GM12865 (cell line): Measurements from ENCODE around the gene USH2A.
A peak's percentile ranks its signal among the peaks of the same experiment; 100 is the strongest.
"Not testable (repeated sequence)": the region's sequence is repeated elsewhere in the genome, so short reads cannot be mapped to it uniquely, and the experiment has no call there.

Source experiments
- DNase-seq: peaks from one replicate; pipeline ENCODE4 v3.0.0; 2010; ENCODE audit warnings: low read depth
- H3K4me3 ChIP-seq: 2 replicates; pipeline ENCODE4 v1.5.1; 2011; ENCODE audit warnings: mild to moderate bottlenecking, low read depth, low read length, control low read depth
- TF ChIP-seq, protein P1 (sequence below): IDR thresholded peaks from 2 replicates; pipeline ENCODE4 v1.5.1; 2011; ENCODE audit warnings: low read length, control low read depth, low read depth, inconsistent platforms; ENCODE audit not compliant: insufficient read depth; ENCODE audit errors: missing control alignments

Gene USH2A

DNA sequence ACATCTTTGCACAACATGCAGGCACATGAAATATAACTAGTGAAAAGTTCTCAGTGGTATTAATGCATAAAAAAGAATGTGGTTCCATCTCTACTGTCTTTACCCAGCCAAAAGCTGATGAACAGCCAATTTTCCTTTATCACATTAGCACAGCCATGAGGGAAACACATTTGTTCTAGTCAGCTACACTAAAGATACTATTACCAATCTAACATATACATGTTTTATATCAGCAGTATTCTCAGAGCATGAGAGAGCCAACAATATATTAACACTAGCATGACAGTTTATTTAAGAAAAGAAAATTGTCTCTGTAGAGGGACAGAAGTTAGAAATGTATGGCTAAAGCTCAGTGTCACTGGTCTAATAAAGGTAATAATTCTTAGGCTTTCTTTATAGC is 56.3 kb downstream of the USH2A start:
- TF ChIP-seq, protein P1, sequence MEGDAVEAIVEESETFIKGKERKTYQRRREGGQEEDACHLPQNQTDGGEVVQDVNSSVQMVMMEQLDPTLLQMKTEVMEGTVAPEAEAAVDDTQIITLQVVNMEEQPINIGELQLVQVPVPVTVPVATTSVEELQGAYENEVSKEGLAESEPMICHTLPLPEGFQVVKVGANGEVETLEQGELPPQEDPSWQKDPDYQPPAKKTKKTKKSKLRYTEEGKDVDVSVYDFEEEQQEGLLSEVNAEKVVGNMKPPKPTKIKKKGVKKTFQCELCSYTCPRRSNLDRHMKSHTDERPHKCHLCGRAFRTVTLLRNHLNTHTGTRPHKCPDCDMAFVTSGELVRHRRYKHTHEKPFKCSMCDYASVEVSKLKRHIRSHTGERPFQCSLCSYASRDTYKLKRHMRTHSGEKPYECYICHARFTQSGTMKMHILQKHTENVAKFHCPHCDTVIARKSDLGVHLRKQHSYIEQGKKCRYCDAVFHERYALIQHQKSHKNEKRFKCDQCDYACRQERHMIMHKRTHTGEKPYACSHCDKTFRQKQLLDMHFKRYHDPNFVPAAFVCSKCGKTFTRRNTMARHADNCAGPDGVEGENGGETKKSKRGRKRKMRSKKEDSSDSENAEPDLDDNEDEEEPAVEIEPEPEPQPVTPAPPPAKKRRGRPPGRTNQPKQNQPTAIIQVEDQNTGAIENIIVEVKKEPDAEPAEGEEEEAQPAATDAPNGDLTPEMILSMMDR: no peak
- H3K4me3 ChIP-seq: no peak overlapping the region
- DNase-seq: no peak

DNA sequence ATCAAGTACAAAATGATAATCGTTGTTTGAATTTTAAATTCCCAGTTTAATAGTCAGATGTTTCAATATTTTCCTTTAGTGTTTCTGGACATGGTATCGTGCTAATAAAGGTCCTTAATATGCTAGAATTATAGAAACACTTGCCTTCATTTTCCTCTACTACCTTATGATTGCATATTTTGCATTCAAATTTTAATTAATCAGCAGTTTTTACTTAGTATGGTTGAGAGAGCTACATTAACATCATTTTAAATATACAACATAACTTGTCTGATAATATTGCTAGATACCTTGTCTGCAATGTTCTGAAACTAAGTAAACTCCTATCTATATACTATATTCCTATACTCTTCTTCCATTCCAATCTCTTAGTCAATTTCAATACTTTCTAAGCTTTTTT is 66.3 kb downstream of the USH2A start:
- DNase-seq: no peak
- TF ChIP-seq, protein P1: no peak
- no peak overlapping the region for H3K4me3 ChIP-seq

DNA sequence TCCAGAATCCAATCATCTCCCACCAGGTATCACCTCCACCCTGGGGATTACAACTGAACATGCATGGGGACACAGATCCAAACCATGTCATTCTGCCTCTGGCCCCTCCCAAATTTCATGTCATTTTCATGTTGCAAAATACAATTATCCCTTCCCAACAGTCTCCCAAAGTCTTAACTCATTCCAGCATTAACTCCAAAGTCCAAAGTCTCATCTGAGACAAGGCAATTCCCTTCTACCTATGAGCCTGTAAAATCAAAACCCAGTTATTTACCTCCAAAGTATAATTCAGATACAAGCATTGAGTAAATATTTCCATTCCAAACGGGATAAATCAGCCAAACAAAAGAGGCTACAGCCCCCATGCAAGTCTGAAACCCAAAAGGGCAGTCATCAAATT is 73.1 kb downstream of the USH2A start:
- no peak for DNase-seq
- TF ChIP-seq, protein P1: no peak
- no peak overlapping the region for H3K4me3 ChIP-seq

DNA sequence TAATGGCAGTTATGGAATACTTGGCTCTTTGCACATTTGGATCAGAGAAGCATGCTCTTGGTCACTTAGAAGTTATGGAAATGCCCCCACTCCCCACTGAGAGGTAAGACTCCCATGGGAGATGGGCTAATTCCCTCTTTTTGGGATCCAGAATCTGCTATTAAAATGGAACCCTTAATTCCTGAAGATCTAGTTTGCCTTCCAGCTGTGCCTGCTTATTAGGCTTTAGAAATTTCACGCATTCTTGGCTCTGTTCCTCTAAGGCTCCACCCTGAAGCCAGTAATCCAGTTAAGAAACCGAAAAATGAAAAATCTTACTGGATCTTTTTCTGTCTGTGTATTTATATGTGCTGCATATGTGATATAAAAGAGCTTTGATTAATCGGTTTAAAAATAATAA is 76.7 kb downstream of the USH2A start:
- TF ChIP-seq, protein P1: no peak
- DNase-seq: no peak
- H3K4me3 ChIP-seq: no peak overlapping the region

DNA sequence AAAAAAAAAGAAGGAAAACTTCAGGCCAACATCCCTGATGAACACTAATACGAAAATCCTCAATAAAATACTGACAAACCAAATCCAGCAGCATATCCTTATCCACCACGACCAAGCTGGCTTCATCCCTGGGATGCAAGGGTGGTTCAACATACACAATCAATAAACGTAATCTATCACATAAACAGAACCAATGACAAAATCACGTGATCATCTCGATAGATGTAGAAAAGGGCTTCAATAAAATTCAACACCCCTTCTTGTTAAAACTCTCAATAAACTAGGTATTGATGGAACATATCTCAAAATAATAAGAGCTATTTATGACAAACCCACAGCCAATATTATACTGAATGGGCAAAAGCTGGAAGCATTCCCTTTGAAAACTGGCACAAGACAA is 82.7 kb downstream of the USH2A start:
- not testable (repeated sequence) for DNase-seq, H3K4me3 ChIP-seq

DNA sequence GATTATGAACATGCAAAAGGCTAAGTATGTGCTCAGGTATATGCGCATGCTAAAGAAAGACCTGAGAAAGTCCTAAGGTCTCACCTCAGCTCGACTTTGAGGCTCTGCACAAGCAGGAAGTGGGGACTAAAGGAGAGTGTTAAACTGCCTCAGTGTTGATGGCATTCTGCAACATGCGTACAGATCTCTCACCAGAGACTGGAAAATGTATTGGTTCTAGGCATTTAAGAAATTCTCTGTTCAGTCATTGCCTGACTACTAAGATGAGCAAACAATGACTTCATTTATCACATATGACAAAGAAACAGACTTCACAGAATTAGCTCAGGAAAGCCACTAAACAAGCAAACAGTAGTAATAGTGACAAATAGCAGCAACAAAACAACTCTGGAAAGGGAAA is 90.8 kb downstream of the USH2A start:
- no peak overlapping the region for H3K4me3 ChIP-seq
- peak; percentile 2 for DNase-seq
- TF ChIP-seq, protein P1: no peak

DNA sequence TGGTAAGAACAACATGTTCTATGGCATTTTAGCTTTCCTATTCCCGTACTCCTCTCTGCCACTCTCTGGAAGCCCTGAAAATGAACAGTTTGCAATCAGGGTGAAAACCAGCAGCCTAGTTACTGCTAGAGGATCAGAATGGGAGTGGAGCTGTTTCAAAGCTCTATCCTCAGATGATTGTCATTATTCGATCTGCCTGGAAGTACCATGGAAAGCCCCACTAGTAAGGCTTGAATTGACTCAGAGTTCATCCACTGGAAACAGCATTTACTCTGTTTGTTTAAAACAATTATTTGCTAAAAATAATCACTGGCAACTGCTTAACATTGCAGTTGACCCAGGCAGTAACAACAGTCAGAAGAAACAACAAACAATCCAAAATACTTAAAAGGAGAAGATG is 91.2 kb downstream of the USH2A start:
- DNase-seq: no peak
- H3K4me3 ChIP-seq: no peak overlapping the region
- TF ChIP-seq, protein P1: no peak

DNA sequence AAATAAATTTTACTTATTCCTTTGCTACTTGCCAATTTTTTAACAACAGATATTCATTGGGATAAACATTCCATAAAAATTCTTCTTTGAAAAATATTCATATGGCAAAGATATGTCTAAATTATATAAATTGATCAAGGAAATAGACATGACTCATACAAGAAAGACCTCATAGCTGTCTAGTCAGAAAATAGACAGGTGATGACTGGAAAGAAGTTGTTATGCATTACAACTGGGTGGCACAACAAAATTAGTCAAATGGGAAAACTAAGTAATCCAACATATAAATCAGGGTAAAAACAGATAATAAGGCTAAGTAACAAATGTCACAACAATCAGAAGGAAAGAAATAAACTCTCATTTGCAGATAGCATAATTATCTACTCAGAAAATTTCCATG is 92.0 kb downstream of the USH2A start:
- no peak overlapping the region for H3K4me3 ChIP-seq
- no peak for DNase-seq
- TF ChIP-seq, protein P1: no peak
